ENCODE results near the gene LGI4. TPM values are rescaled to one million over a fixed set of nuclear protein-coding genes. Genes with fewer than 3 reads are reported as not detected.

Gene LGI4
- total RNA-seq, 6 experiments from 2014 or later: 0.08 to 0.17 (median 0.10) TPM; not detected in 1

- no peaks in the 10 kb centered on the region for H3K9me3 Mint-ChIP-seq
- no peak overlapping the region for H3K4me3 Mint-ChIP-seq
- TF ChIP-seq CTCF (IDR thresholded peaks at IDR 0.05): peak; percentile 22; the same call in 1 of the 2 replicates
- no peaks in the 10 kb centered on the region for H3K36me3 Mint-ChIP-seq (ENCODE audit: low read depth)
- H3K27ac Mint-ChIP-seq: peak overlapping the region; percentile 67
- peak; percentile 87 for DNase-seq
- H3K27me3 Mint-ChIP-seq (ENCODE audit: insufficient read depth): no peaks in the 10 kb centered on the region
- H3K4me1 Mint-ChIP-seq (ENCODE audit: low read depth): peaks cover 25% of the 10 kb centered on the region
These were observed 46.5 kb downstream of the LGI4 start for GRCh38 chr19:35088131-35088913.

GRCh38 chr19:35087393-35087792 is 47.5 kb downstream of the LGI4 start:
- no peak for DNase-seq
- H3K36me3 Mint-ChIP-seq (ENCODE audit: low read depth): no peaks in the 10 kb centered on the region
- H3K27ac Mint-ChIP-seq: no peak overlapping the region
- H3K4me3 Mint-ChIP-seq: no peak overlapping the region
- no peak for TF ChIP-seq CTCF (IDR thresholded peaks at IDR 0.05)
- no peaks in the 10 kb centered on the region for H3K27me3 Mint-ChIP-seq (ENCODE audit: insufficient read depth)
- peaks cover 25% of the 10 kb centered on the region for H3K4me1 Mint-ChIP-seq (ENCODE audit: low read depth)
- peaks cover 3% of the 10 kb centered on the region; the same call in 1 of the 2 replicates for H3K9me3 Mint-ChIP-seq

GRCh38 chr19:35086455-35086854 is 48.4 kb downstream of the LGI4 start:
- TF ChIP-seq CTCF (IDR thresholded peaks at IDR 0.05): no peak
- Mint-ChIP-seq H3K27me3 (ENCODE audit: insufficient read depth) (no peaks in the 10 kb centered on the region; the same call in 1 of the 2 replicates), H3K36me3 (ENCODE audit: low read depth) (no peaks in the 10 kb centered on the region), H3K27ac (no peak overlapping the region), H3K4me1 (ENCODE audit: low read depth) (peaks cover 25% of the 10 kb centered on the region), H3K9me3 (peaks cover 4% of the 10 kb centered on the region; the same call in 1 of the 2 replicates), H3K4me3 (no peak overlapping the region)
- no peak for DNase-seq

- Mint-ChIP-seq H3K27me3 (ENCODE audit: insufficient read depth) (no peaks in the 10 kb centered on the region; the same call in none of the 2 replicates), H3K4me3 (no peak overlapping the region), H3K4me1 (ENCODE audit: low read depth) (peaks cover 25% of the 10 kb centered on the region), H3K9me3 (peaks cover 4% of the 10 kb centered on the region; the same call in 1 of the 2 replicates), H3K36me3 (ENCODE audit: low read depth) (no peaks in the 10 kb centered on the region), H3K27ac (no peak overlapping the region)
- TF ChIP-seq CTCF (IDR thresholded peaks at IDR 0.05): no peak
- no peak for DNase-seq
These were observed 48.9 kb downstream of the LGI4 start for GRCh38 chr19:35085947-35086346.

- no peak for TF ChIP-seq CTCF (IDR thresholded peaks at IDR 0.05)
- Mint-ChIP-seq H3K27ac (no peak overlapping the region), H3K27me3 (ENCODE audit: insufficient read depth) (peaks cover 1% of the 10 kb centered on the region), H3K4me3 (no peak overlapping the region), H3K9me3 (peaks cover 4% of the 10 kb centered on the region; the same call in 1 of the 2 replicates), H3K4me1 (ENCODE audit: low read depth) (peaks cover 17% of the 10 kb centered on the region), H3K36me3 (ENCODE audit: low read depth) (no peaks in the 10 kb centered on the region)
- DNase-seq: no peak
These were observed 50.4 kb downstream of the LGI4 start for GRCh38 chr19:35084509-35084762.

All from HFFc6 (cell line).